NCI-H226 (cell line): ENCODE measurements around the gene ADNP2.

Source experiments
- DNase-seq: peaks from one replicate; pipeline ENCODE4 v3.0.0-alpha.2; 2015

Gene ADNP2

GRCh38 chr18:80175451-80176204, 66.6 kb downstream of the ADNP2 start:
- DNase-seq, result no peak

- DNase-seq, result no peak
These were observed 67.4 kb downstream of the ADNP2 start for GRCh38 chr18:80176334-80177073.

- no peak for DNase-seq
These were observed 68.1 kb downstream of the ADNP2 start for GRCh38 chr18:80177128-80177527.

GRCh38 chr18:80178935-80179818, 70.1 kb downstream of the ADNP2 start:
- no peak for DNase-seq

- DNase-seq, result no peak
These were observed 70.9 kb downstream of the ADNP2 start for GRCh38 chr18:80179857-80180558.

GRCh38 chr18:80180778-80181564, 71.9 kb downstream of the ADNP2 start:
- DNase-seq, result no peak

GRCh38 chr18:80181642-80182461, 72.8 kb downstream of the ADNP2 start:
- no peak for DNase-seq

GRCh38 chr18:80182855-80183254, 73.8 kb downstream of the ADNP2 start:
- no peak for DNase-seq

- no peak for DNase-seq
These were observed 74.4 kb downstream of the ADNP2 start for GRCh38 chr18:80183273-80184050.

- no peak for DNase-seq
These were observed 75.2 kb downstream of the ADNP2 start for GRCh38 chr18:80184243-80184772.

GRCh38 chr18:80185545-80185944, 76.5 kb downstream of the ADNP2 start:
- no peak for DNase-seq

GRCh38 chr18:80187956-80188642, 79.0 kb downstream of the ADNP2 start:
- DNase-seq, result no peak

- DNase-seq, result no peak
These were observed 79.8 kb downstream of the ADNP2 start for GRCh38 chr18:80188643-80189530.

GRCh38 chr18:80189531-80189865, 80.4 kb downstream of the ADNP2 start:
- DNase-seq, result no peak
